GM11168 (cell line): ENCODE results near the gene NEDD4L.
"Not testable (repeated sequence)": the region's sequence is repeated elsewhere in the genome, so short reads cannot be mapped to it uniquely, and the experiment has no call there.

Source experiments
- in situ Hi-C: fragments of 300-500 bp; cut with MboI; formaldehyde crosslinking; loops from one replicate; pipeline ENCODE4 v1.12.0; 2022; ENCODE audit warnings: low sequenced_read_pairs; ENCODE audit not compliant: unreplicated experiment

The NEDD4L gene

DNA sequence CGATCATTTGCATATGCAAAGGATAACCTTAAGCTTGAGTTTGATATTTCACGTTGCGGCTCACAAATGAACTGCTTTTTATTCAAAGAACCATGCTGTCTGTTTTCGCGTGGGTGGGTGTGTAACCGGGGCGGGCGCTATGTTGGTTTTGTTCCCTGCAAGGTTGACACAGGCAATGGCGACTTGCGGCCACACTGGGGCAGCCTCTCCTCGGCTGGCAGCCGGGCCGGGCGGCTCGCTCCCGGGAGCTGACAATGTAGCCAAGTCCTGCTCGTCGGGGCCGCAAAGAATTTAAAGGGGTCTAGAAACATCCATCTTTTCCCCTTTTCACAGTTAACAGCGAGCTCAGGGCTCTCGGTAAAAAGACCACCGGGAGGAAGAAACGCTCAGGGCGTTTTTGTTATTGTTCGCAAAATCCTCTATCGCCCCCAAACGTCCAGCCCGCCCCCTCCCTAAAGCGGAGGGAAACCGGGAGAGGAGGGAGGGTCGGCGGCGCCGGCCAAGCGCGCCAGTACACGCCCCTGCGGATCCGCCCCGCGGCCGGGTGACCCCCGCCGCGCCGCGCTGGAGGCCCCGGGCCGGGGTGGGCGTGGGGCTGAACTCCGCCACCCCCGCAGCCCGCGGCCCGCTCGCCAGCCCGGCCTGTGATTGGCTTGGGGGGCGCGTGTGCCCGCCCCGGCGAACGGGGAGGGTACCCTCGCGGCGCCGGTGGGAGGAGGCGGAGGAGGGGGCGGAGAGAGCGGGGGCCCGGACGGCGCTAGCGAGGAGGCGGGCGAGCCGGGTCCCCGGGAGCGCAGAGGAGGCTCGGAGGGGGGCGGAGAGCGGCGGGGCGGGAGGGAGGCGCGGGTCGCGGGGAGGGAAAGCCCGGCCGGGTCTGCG is at the start of gene NEDD4L:
TSS of gene NEDD4L (plus strand) at position 736 of the 879 bp plus-strand sequence. CDS start 435 bp downstream, outside the sequence.
- in situ Hi-C loops = no loop called here

- in situ Hi-C loops = no loop called here
Measured at GRCh38 chr18:57995331-57995730, 48.7 kb upstream of the NEDD4L start.

- in situ Hi-C loops = not testable (repeated sequence)
Measured at GRCh38 chr18:57996894-57997293, 47.1 kb upstream of the NEDD4L start.

GRCh38 chr18:57997820-57998219 is 46.2 kb upstream of the NEDD4L start:
- in situ Hi-C loops = no loop called here

DNA sequence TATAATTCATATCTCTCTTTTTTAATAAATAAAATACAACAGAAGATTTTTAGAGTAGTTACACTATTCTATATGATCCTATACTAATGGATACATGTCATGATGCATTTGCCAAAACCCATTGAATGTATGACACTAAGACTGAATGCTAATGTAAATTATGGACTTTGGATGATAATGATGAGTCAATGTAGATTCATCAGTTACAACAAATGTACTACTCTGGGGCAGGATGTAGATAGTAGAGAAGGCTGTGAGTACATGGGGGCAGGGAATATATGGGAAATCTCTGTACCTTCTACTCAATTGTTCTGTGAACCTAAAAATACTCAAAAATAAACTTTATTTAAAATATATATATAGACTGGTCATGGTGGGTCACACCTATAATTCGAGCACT is 45.6 kb upstream of the NEDD4L start:
- in situ Hi-C loops = no loop called here

- in situ Hi-C loops = no loop called here
Measured at GRCh38 chr18:58004317-58004716, 39.7 kb upstream of the NEDD4L start.

DNA sequence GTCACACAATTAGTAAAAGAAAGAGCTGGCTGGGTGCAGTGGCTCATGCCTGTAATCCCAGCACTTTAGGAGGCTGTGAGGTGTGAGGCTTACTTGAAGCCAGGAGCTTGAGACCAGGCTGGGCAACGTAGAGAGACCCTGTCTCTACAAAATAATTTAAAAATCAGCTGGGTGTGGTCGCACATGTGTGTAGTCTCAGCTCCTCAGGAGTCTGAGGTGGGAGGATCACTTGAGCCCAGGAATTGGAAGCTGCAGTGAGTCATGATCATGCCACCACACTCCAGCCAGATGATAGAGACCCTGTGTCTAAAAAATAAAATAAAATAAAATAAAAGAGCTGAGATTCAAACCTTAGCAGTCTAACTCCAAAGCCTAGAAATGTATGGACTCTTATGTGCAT is 39.0 kb upstream of the NEDD4L start:
- in situ Hi-C loops = no loop called here

GRCh38 chr18:58005885-58006523 is 38.0 kb upstream of the NEDD4L start:
- in situ Hi-C loops = no loop called here

GRCh38 chr18:58009166-58009565 is 34.9 kb upstream of the NEDD4L start:
- in situ Hi-C loops = no loop called here

GRCh38 chr18:58010265-58010664 is 33.8 kb upstream of the NEDD4L start:
- in situ Hi-C loops = loop anchor here (5.0 kb wide), 1 partner anchor 33 kb away; no protein-coding TSS in a partner anchor

- in situ Hi-C loops = loop anchor here (5.0 kb wide), 1 partner anchor 35 kb away; no protein-coding TSS in a partner anchor
Measured at GRCh38 chr18:58012356-58012755, 31.7 kb upstream of the NEDD4L start.

DNA sequence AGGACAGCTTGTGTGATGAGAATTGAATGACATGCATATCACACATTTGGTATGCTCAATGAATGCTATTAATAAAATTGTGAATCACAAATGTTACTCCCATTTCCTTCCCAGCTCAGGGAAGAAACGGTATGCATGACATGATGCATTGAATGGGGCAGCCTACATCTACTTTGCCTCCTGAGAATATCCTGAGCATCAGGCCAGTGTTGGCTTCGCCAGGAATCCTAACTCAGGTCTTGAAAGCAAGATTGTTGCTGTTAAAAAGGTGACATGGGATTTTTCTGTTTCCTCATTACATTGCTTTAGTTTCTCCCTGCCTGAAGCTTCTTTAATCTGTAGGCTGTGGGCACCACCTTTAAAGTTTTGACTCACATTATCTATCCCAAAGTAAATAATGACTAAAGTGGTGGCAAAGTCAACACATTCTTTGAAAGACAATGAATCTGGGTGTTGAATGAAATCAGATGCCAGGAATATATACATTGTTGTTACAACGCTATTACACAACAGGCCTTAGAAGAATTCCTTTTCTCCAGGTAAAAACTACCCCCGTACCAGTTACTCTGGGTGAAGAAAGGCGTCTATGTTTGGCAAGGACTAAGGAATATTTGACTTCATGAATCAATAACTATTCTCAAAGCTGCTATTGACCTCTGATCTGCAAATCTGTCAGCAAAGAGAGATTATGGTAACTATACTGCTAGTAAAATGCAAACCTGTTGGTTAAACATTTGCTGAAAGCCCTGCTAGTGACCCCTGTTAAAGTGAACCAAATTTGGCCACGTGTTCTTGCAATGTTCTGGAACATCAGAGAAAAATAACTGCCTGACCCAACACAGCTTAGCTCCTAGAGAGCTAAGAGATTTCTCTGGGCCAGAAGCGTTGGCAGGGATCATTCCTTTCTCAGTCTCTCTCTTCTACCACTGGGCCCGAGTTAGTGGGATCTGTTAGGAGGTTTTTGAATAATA is 30.5 kb upstream of the NEDD4L start:
- in situ Hi-C loops = loop anchor here (5.0 kb wide), 1 partner anchor 36 kb away; no protein-coding TSS in a partner anchor

- in situ Hi-C loops = no loop called here
Measured at GRCh38 chr18:58015065-58015780, 28.8 kb upstream of the NEDD4L start.

GRCh38 chr18:58017267-58017666 is 26.8 kb upstream of the NEDD4L start:
- in situ Hi-C loops = no loop called here

- in situ Hi-C loops = no loop called here
Measured at GRCh38 chr18:58020567-58021107, 23.4 kb upstream of the NEDD4L start.

DNA sequence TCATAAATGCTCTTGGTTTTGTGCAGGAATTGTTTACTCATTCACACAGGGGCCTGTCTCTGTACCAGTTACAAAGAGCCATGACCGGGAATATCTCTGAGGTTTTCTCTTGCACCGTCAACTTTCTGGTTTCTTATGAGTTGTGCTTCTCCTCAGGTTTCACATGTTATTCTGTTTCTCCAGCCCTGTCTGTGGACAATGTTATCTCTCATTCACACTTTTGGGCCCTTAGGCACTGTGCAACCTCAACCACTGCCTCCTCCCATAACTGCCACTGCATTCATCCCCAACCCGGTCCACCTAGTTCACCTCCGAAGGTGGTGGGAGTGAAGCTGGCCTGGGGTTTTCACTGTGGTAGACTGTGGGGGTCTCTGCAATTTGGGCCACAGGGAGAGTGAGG is 22.5 kb upstream of the NEDD4L start:
- in situ Hi-C loops = no loop called here

GRCh38 chr18:58023108-58023507 is 20.9 kb upstream of the NEDD4L start:
- in situ Hi-C loops = no loop called here

GRCh38 chr18:58024139-58024538 is 19.9 kb upstream of the NEDD4L start:
- in situ Hi-C loops = no loop called here

DNA sequence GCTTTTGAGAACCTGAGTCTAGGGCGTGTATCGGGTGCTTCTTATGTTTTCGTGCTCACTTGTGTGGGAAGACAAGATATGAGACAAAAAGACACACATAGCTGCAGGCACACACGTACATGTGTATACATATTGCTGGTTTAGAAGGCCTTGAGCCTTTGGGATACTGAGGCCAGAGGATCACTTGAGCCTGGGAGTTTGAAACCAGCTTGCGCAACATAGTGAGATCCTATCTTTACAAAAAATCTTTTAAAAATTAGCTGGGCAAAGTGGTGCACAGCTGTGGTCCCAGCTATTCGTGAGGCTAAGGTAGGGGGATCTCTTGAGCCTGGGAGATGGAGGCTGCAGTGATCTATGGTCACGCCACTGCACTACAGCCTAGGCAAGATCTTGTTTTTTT is 18.8 kb upstream of the NEDD4L start:
- in situ Hi-C loops = no loop called here
